Stimulated activated CD4-positive, alpha-beta T cell treated with anti-CD3 and anti-CD28 coated beads, Interleukin-2, amount 100 ng/mL, for 48 hours (primary cell): Measurements from ENCODE around the gene SLFN14.
A peak's percentile ranks its signal among the peaks of the same experiment; 100 is the strongest.
"Not testable (repeated sequence)": the region's sequence is repeated elsewhere in the genome, so short reads cannot be mapped to it uniquely, and the experiment has no call there.

Experiments
- DNase-seq, 2 donors: peaks; one replicate each; pipeline ENCODE4 v3.0.0-alpha.2; 2020

Gene SLFN14

GRCh38 chr17:35560703-35561102 is at the start of gene SLFN14:
TSS of gene SLFN14 (minus strand) at chr17:35560819. CDS start at chr17:35558062, 2,757 bp downstream.
- DNase-seq, result no peak

GRCh38 chr17:35609831-35610230 is 49.2 kb upstream of the SLFN14 start:
- no peak for DNase-seq

GRCh38 chr17:35607239-35607847 is 46.7 kb upstream of the SLFN14 start:
- no peak for DNase-seq

DNA sequence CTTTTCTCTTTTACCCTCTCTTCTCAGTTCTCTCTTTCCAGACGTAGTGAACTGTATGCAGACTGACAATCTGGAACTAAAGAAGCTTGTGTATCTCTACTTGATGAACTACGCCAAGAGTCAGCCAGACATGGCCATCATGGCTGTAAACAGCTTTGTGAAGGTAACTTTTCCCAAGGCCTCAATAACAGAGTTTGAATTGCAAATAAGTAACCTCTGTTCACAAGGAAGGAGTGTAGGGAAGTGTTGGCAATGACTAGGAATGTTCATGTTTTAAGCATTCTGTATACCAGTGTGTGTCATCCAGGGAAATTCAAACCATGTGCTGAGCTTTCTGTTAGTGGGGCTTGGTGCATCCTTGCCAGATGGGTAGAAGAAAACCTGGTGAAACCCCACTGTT is 45.1 kb upstream of the SLFN14 start:
- no peak for DNase-seq

DNA sequence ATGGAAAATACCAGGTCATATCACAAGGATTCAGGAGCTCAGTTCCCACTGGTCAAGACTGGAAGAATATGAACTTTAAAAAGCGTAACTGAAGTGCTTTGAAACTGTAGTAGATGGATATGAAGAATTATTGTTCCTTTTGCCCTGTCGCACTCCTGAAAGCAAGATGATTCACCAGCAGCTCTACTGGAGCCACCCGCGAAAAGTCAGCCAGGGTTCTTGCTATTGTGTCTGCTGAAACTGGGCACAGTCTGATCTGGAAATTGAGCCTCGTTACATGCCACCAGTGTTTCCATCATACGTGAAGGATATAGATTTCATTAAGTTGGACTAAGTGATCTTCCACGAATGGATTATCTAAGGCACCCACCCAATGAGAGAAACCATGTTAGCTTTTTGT is 43.1 kb upstream of the SLFN14 start:
- DNase-seq, result no peak

DNA sequence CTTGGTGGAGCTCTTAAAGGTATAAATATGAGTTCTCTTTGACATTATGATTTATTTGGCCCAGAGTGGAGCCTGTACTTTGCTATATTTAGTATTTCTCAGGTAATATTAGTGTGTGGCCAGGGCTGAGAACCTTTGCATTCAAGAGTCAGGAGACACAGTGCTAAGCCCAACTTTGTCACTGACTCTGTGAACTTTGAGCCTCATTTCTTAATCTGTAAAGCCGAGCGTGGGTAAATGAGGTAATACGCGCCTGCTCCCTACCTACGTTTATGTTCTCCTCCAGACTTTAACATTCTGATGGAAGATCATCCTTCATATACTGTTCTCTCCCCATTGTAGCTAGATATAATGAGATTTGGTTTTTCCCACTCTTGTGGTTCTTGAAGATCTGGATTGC is 37.0 kb upstream of the SLFN14 start:
- no peak for DNase-seq

- DNase-seq, result no peak
These were observed 36.1 kb upstream of the SLFN14 start for GRCh38 chr17:35596530-35597233.

GRCh38 chr17:35596072-35596471 is 35.5 kb upstream of the SLFN14 start:
- no peak for DNase-seq

DNA sequence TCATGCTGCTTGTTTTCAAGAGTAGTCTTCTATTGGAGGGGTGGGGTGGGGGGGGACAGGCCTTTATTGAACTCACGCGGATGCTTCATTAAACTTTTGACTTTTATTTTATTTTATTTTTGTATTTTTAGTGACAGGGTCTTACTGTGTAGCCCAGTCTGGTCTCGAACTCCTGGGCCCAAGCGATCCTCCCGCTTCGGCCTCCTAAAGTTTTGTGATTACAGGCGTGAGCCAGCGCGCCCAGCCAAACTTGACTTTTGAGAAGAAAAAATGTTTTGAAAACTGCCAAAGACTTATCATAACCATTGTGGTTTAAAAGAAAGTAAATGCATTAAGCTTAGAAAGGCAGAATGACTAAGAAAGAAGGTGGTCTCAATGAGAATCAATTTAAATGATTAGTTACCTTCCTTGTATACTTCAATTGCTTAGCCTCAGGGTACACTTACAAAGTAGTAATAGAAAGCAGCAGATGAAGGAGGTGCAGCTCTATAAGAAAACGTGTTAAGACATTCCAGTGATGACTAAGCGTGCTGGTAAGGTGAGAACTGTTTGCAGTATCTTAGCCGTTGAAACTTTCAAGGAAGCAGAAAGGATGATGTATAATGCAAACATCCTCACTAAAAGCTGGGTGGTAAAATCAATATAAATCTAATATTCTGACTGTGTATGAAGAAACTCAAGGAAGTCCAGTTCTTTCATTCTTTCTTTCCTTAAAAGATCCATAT is 27.7 kb upstream of the SLFN14 start:
- no peak for DNase-seq

- DNase-seq, result peak; percentile 97 to 98
These were observed 26.7 kb upstream of the SLFN14 start, which contains the start of gene AP2B1 for GRCh38 chr17:35587074-35587961. TSS of gene AP2B1 (plus strand) at chr17:35587322. CDS start at chr17:35594031, 6,709 bp downstream.

GRCh38 chr17:35586569-35587073 is 26.0 kb upstream of the SLFN14 start:
- no peak for DNase-seq

GRCh38 chr17:35584061-35584460 is 23.4 kb upstream of the SLFN14 start:
- DNase-seq, result no peak

- no peak for DNase-seq
These were observed 18.4 kb upstream of the SLFN14 start for GRCh38 chr17:35578929-35579432.

DNA sequence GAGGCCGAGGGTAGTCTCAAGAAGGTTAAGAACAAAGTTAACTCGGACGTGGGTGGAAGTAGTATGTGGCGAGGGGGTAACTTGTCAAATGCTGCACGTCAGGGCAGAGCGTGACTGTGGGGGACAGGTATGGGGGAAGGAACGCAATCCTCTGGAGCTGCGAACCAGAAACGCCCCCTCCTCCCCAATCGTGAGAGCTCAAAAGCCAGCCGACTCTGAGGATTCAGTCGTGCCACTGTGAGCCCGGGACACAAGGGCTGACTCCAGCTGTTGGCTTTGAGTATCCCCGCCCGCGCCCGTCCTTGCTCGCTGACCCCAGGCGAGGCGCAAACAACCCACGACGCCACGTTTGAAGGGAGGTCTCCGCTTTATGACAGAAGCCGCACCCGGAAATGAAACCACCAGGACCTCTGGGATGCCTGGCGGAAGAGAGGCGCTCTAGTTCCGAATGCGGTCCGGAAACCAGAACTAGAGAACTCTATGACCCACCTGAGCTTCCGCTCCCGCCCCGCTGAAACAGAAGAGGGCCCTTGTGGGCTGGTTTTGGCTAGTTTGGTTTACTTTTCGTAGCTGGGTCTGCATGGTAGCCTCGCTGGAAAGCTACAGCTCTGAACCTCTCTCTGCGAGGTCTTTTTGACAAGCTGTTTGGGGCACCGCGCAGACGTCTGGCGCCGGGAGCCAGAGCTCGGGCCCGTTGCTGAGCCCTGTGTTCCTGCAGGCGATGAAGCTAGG is 17.7 kb upstream of the SLFN14 start, which contains the start of gene PEX12:
Gene PEX12, minus strand, starts transcription at position 375 of the 732 bp plus-strand sequence. CDS start 550 bp downstream, outside the sequence.
- peak; percentile 67 to 78 for DNase-seq

DNA sequence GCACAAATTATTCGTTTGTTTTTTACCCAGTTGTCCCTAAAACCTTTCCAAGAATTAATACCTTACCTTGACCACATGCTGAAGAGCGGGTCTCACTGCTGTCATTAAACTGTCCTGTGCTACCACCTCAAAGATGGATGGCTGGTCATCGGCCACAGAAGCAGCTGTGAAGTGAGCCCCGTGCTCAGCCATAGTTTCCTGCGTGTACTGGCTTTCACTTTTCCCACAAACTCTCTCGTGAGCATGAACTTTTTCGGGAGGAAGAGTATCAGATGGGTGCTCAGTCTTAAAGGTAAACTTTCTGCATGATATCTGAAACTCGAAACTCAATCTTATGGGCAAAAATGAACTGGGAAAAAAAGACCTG is 17.2 kb upstream of the SLFN14 start:
- DNase-seq, result no peak

- DNase-seq, result no peak
These were observed 15.1 kb upstream of the SLFN14 start for GRCh38 chr17:35575759-35576158.

DNA sequence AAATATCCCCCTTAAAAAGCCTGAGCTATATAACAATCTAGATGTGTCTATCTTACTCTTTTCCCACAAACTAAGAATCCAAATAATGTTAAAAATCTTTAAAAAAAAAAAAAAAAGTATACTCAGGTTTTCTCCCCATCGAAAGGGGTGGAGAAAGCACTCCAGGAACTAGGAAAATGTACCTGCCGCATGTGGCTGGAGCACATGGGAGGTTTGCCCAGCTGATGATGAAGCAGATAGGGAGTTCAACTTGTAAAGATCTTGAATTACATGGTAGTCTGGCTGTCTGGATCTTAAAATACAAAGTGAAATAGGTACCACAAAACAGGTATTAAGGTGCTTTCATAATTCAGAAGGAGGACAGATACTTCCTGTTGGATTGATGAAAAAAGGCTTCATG is 8.8 kb upstream of the SLFN14 start:
- DNase-seq, result no peak

DNA sequence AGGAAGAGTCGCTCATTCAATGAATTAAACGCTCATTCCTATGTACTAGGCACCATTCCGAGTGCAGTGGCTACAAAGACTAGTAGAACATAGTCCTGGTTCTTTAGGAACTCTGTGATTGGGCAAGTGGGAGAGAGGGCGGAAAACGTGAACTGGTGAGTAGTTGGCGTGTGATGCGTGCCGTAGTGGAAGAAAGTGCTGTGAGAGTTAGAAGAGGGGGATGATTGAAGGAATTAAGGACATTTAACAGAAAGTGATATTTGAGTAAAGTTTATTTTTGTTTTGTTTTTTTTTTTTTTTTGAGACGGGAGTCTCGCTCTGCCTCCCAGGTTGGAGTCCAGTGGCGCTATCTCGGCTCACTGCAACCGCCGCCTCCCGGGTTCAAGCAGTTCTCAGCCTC is 7.9 kb upstream of the SLFN14 start:
- DNase-seq, result peak; percentile 23 to 30

DNA sequence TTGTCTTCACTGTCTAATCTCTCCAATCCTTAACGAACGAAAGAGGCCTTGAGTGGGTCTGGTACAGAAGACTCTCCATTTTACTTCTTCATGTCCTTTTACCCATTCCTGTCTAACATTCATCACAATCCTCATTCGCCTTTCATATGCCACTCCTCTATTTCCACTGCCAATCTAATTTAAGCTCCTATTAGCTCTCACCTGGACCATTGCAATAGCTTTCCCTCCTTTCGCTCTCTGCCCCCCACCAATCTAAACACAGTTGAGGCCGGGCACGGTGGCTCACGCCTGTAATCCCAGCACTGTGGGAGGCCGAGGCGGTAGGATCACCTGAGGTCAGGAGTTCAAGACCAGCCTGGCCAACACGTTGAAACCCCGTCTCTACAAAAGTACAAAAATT is 6.3 kb upstream of the SLFN14 start:
- DNase-seq, result no peak

GRCh38 chr17:35563181-35563580 is 2.6 kb upstream of the SLFN14 start:
- not testable (repeated sequence) for DNase-seq

DNA sequence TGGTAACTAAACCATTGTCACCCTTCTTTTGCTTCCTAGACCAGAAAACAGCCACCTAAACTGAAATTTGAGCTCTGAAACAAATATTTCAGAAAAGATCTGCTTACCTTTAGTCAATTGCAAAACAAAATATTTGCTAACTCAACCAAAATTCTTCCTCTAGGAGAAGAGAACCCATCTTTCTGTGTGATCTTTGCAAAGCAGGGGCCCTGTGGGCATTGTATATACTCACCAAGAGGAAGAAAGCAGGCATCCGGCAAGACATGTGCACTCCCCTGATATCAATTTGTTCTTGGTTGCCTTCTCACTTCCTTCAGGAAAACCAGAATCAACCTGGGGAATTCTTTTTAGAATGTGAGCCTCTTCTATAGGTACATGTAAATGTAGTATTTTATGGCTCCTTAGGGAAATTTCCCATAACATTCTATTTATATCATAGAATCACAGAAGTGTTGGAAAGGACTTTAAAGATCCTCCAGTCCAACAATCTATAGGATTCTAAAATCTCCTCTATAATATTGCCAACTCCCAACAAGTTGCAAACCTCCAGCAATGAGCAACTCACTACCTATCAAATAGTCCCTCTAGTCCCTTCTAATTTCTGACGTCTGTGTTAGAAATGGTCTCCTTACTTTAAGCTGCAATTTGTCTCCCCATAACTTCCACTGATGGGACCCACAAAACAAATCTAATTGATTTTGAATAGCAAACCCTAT is 966 bp downstream of the SLFN14 start:
- no peak for DNase-seq
